Measurements from ENCODE around the gene CCL22.

The CCL22 gene

GRCh38 chr16:57377080-57377841, 18.7 kb downstream of the CCL22 start:
- DNase-seq: peak; percentile 36

GRCh38 chr16:57379579-57379978, 21.0 kb downstream of the CCL22 start:
- no peak for DNase-seq

GRCh38 chr16:57380671-57381462, 22.3 kb downstream of the CCL22 start:
- peak; percentile 91 for DNase-seq

- no peak for DNase-seq
These were observed 23.4 kb downstream of the CCL22 start for GRCh38 chr16:57381791-57382534.

- no peak for DNase-seq
These were observed 24.1 kb downstream of the CCL22 start for GRCh38 chr16:57382535-57383275.

GRCh38 chr16:57383276-57384247, 25.0 kb downstream of the CCL22 start:
- DNase-seq: no peak

GRCh38 chr16:57384248-57385070, 25.9 kb downstream of the CCL22 start:
- DNase-seq: no peak

GRCh38 chr16:57385083-57385482, 26.5 kb downstream of the CCL22 start:
- DNase-seq: no peak

GRCh38 chr16:57386381-57386951, 27.9 kb downstream of the CCL22 start:
- DNase-seq: no peak

- no peak for DNase-seq
These were observed 29.2 kb downstream of the CCL22 start for GRCh38 chr16:57387598-57388354.

- no peak for DNase-seq
These were observed 29.9 kb downstream of the CCL22 start for GRCh38 chr16:57388359-57389086.

GRCh38 chr16:57389087-57389468, 30.5 kb downstream of the CCL22 start:
- no peak for DNase-seq

- no peak for DNase-seq
These were observed 32.2 kb downstream of the CCL22 start for GRCh38 chr16:57390636-57391295.

- no peak for DNase-seq
These were observed 32.7 kb downstream of the CCL22 start for GRCh38 chr16:57391300-57391699.

GRCh38 chr16:57391708-57392107, 33.1 kb downstream of the CCL22 start:
- no peak for DNase-seq

- DNase-seq: no peak
These were observed 34.1 kb downstream of the CCL22 start for GRCh38 chr16:57392694-57393093.

- no peak for DNase-seq
These were observed 35.9 kb downstream of the CCL22 start for GRCh38 chr16:57394444-57394843.

GRCh38 chr16:57395026-57395425, 36.4 kb downstream of the CCL22 start:
- DNase-seq: no peak

All from RPMI8226 (cell line).